ENCODE results near the gene NPR2.

NPR2 gene

GRCh38 chr9:35771075-35771433 lies 20.3 kb upstream of the NPR2 start:
- Histone ChIP-seq H3K79me2 (ENCODE audit: low read length) (no peaks in the 10 kb centered on the region), H3K27ac (ENCODE audit: low read length) (no peak overlapping the region)
- no peak for TF ChIP-seq EZH2phosphoT487 (IDR thresholded peaks at IDR 0.05; ENCODE audit: low read depth)
- TF ChIP-seq CTCF (IDR thresholded peaks at IDR 0.05; ENCODE audit: low read depth, low read length), result no peak

GRCh38 chr9:35771534-35771933 lies 19.9 kb upstream of the NPR2 start:
- Histone ChIP-seq H3K9ac (ENCODE audit: low read length) (no peak overlapping the region), H4K20me1 (ENCODE audit: insufficient read depth, low read length) (no peaks in the 10 kb centered on the region), H3K27me3 (ENCODE audit: low read depth, low read length) (no peaks in the 10 kb centered on the region), H3K36me3 (replicated peaks; ENCODE audit: low read depth, low read length) (no peaks in the 10 kb centered on the region), H3K79me2 (ENCODE audit: low read length) (no peaks in the 10 kb centered on the region), H3K27ac (ENCODE audit: low read length) (no peak overlapping the region), H3K9me3 (ENCODE audit: insufficient read depth, low read length) (no peaks in the 10 kb centered on the region), H3K4me1 (ENCODE audit: low read length) (peaks cover 19% of the 10 kb centered on the region), H3K4me2 (ENCODE audit: low read length) (no peak overlapping the region), H2AFZ (ENCODE audit: low read depth, low read length) (no peak overlapping the region), H3K4me3 (ENCODE audit: low read length) (no peak overlapping the region)
- no peak for TF ChIP-seq CTCF (IDR thresholded peaks at IDR 0.05; ENCODE audit: low read depth, low read length)
- no peak for TF ChIP-seq EZH2phosphoT487 (IDR thresholded peaks at IDR 0.05; ENCODE audit: low read depth)

More at GRCh38 chr9:35771075-35771433, 20.3 kb upstream of the NPR2 start:
- H3K4me2 ChIP-seq (ENCODE audit: low read length), result no peak overlapping the region
- no peaks in the 10 kb centered on the region for H4K20me1 ChIP-seq (ENCODE audit: insufficient read depth, low read length)
- peaks cover 14% of the 10 kb centered on the region for H3K4me1 ChIP-seq (ENCODE audit: low read length)
- H3K4me3 ChIP-seq (ENCODE audit: low read length), result no peak overlapping the region
- H2AFZ ChIP-seq (ENCODE audit: low read depth, low read length), result no peak overlapping the region
- H3K36me3 ChIP-seq (replicated peaks; ENCODE audit: low read depth, low read length), result no peaks in the 10 kb centered on the region
- H3K9me3 ChIP-seq (ENCODE audit: insufficient read depth, low read length), result no peaks in the 10 kb centered on the region
- no peak overlapping the region for H3K9ac ChIP-seq (ENCODE audit: low read length)
- no peaks in the 10 kb centered on the region for H3K27me3 ChIP-seq (ENCODE audit: low read depth, low read length)

GRCh38 chr9:35771943-35772342 lies 19.4 kb upstream of the NPR2 start:
- no peak for TF ChIP-seq CTCF (IDR thresholded peaks at IDR 0.05; ENCODE audit: low read depth, low read length)
- TF ChIP-seq EZH2phosphoT487 (IDR thresholded peaks at IDR 0.05; ENCODE audit: low read depth), result no peak
- peaks cover 17% of the 10 kb centered on the region for H3K4me1 ChIP-seq (ENCODE audit: low read length)
- H3K36me3 ChIP-seq (replicated peaks; ENCODE audit: low read depth, low read length), result no peaks in the 10 kb centered on the region
- no peaks in the 10 kb centered on the region for H3K27me3 ChIP-seq (ENCODE audit: low read depth, low read length)
- H3K9ac ChIP-seq (ENCODE audit: low read length), result no peak overlapping the region
- no peak overlapping the region for H2AFZ ChIP-seq (ENCODE audit: low read depth, low read length)
- no peak overlapping the region for H3K4me3 ChIP-seq (ENCODE audit: low read length)
- no peaks in the 10 kb centered on the region for H3K9me3 ChIP-seq (ENCODE audit: insufficient read depth, low read length)
- H3K4me2 ChIP-seq (ENCODE audit: low read length), result no peak overlapping the region
- H4K20me1 ChIP-seq (ENCODE audit: insufficient read depth, low read length), result no peaks in the 10 kb centered on the region
- H3K27ac ChIP-seq (ENCODE audit: low read length), result no peak overlapping the region
- H3K79me2 ChIP-seq (ENCODE audit: low read length), result no peaks in the 10 kb centered on the region

- H2AFZ ChIP-seq (ENCODE audit: low read depth, low read length), result no peak overlapping the region
- no peak overlapping the region for H3K4me2 ChIP-seq (ENCODE audit: low read length)
- H4K20me1 ChIP-seq (ENCODE audit: insufficient read depth, low read length), result no peaks in the 10 kb centered on the region
- H3K27ac ChIP-seq (ENCODE audit: low read length), result no peak overlapping the region
- no peaks in the 10 kb centered on the region for H3K79me2 ChIP-seq (ENCODE audit: low read length)
- H3K4me1 ChIP-seq (ENCODE audit: low read length), result peaks cover 12% of the 10 kb centered on the region
- H3K4me3 ChIP-seq (ENCODE audit: low read length), result no peak overlapping the region
- H3K9me3 ChIP-seq (ENCODE audit: insufficient read depth, low read length), result no peaks in the 10 kb centered on the region
- TF ChIP-seq EZH2phosphoT487 (IDR thresholded peaks at IDR 0.05; ENCODE audit: low read depth), result no peak
- TF ChIP-seq CTCF (IDR thresholded peaks at IDR 0.05; ENCODE audit: low read depth, low read length), result no peak
- no peak overlapping the region for H3K9ac ChIP-seq (ENCODE audit: low read length)
- no peaks in the 10 kb centered on the region for H3K27me3 ChIP-seq (ENCODE audit: low read depth, low read length)
- no peaks in the 10 kb centered on the region for H3K36me3 ChIP-seq (replicated peaks; ENCODE audit: low read depth, low read length)
Observed at GRCh38 chr9:35774907-35775635, 16.3 kb upstream of the NPR2 start.

Data from OCI-LY3 (cell line).